Stimulated activated CD4-positive, alpha-beta T cell treated with anti-CD3 and anti-CD28 coated beads, Interleukin-2, amount 100 ng/mL, for 24 hours (primary cell): Measurements from ENCODE around the gene NFATC1.

Experiments
- DNase-seq, 2 donors: peaks; one replicate each; pipeline ENCODE4 v3.0.0-alpha.2; 2020

Gene NFATC1

DNA sequence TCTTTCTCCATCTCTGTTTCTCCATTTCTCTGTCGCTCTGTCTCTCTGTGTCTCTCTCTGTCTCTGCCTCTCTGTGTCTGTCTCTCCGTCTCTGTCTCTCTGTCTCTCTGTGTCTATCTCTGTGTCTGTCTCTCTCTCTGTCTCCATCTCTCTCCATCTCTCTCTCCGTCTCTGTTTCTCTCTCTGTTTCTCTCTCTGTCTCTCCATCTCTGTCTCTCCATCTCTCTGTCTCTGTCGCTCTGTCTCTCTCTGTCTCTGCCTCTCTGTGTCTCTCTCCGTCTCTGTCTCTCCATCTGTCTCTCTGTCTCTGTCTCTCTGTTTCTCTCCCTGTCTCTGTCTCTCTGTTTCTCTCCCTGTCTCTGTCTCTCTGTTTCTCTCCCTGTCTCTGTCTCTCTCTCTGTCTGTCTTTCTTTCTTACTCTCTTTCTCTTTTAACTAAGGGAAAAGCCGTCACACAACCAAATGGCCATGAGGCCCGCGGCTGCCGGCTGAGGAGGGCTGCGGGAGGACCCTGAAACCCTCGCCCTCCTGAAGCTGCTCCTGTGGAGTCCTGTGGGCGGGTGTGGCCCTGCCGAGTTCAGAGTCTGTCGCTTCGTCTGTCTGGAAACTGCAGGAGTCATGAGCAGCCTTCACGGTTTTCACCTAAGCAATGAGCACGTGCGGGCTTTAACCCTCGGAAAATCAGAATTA is 29.3 kb downstream of the NFATC1 start:
- DNase-seq, result no peak

DNA sequence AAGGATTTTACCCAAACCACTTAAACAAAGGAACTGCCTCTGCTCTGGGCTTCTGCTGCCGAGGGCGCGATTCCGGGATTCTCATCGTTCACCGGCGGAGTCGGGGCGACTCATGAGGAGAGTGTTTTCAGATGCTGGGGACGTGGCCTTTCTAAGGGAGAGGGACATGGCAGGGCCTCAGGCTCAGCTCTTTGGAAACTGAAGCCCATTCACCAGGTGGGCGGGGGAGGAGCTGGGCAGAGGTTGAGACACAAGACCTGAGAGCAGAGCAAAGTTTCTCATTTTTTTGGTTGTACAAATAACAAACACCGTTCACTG is 29.8 kb downstream of the NFATC1 start:
- no peak for DNase-seq

DNA sequence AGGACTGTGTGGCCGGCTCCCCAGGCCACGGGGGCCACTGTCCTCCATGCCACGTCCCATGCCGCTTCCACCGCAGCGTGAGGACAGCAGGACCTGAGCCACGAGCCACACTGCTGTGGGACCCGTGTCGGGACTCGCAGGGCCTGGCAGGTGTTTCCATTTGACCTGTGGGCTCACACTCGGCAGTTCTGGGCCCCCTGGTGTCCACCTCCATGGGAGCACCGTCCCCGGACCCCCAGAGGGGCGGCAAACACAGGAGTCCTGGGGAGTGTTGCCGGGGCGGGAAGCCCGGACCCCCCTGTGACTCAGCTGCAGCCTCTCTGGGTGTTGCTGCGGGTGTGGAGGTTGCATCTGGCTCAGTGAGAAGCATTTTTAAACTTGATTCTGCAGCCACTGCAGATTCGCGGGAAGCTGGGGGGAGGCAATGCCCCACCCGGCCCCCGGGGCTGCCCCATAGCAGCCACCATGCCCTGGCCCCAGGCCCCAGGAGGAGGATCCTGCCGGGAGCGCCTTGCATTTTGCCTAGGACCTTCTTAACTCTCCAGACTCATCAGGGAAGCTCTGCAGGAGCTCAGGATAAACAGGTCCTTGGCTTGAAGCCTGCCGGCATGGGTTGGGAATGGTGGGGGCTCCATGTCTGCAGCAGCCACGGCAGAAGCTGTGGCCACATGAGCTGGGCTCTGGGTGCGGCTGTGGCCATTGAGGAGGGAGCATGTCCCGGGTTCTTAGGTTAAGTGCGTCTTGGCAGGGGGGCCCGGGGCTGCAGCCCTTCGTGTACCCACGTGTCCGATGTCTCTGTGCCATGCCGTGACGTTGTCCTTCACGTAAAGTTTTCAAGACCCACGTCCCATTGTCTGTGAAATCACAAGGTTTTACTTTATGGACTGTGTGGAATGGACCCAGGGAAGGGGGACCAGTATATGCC is 30.9 kb downstream of the NFATC1 start:
- no peak for DNase-seq

DNA sequence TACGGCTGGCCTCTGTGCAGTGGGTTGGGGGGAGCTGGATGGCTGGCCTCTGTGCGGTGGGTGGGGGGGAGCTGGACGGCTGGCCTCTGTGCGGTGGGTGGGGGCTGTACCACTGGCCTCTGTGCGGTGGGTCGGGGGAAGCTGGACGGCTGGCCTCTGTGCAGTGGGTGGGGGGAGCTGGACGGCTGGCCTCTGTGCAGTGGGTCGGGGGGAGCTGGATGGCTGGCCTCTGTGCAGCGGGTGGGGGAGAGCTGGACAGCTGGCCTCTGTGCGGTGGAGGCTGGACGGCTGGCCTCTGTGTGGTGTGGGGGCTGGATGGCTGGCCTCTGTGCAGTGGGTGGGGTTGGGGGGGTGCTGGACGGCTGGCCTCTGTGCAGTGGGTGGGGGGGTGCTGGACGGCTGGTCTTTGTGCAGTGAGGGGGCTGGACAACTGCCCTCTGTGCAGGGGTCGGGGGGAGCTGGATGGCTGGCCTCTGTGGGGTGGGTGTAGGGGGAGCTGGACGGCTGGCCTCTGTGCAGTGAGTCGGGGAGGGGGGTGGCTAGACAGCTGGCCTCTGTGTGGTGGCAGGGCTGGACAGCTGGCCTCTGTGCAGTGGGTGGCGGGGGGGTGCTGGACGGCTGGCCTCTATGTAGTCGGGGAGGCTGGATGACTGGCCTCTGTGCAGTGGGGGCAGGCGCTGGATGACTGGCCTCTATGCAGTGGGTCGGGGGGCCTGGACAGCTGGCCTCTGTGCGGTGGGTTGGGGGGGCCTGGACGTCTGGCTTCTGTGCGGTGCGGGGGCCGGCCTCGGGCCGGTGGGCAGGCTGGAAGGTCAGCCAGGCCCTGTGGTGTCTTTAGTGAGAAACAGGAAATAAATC is 31.9 kb downstream of the NFATC1 start:
- DNase-seq, result no peak

DNA sequence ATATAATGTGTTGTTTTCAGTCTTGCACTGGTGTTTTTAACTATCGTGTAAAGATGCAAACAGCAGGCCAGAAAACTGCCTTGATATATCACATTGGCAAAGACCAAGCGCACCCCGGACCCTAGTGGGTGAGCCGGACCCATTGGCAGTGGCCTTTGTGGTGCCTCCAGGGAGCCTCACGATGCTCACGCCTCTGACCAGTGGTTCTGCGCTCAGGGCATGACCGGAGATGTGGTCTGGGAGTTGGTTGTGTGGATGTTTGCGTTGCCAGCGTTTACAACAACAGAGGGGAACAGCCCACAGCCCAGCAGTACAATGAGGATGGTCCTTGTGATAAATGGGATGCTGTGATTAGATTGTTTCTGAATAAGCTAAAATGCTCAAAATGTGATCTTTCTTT is 32.6 kb downstream of the NFATC1 start:
- DNase-seq, result no peak

DNA sequence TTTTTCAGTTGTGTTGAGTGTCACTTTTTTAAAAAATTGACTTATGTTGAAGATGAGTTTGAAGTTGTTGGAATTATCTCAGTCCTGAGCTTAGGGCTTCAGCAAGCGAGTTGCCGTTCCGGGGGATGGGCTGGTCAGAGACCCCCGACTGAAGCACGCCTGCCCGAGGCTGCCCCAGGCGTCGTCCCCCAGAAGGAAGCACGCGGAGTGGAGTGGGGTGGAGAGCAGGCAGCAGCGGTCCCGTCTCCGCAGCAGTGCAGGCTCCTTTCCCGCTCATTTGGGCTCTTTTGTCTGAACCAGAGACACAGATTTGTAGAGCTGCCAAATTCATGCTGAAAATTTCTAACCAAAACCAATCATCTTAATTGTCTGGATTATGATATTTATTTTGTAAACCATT is 33.7 kb downstream of the NFATC1 start:
- no peak for DNase-seq

DNA sequence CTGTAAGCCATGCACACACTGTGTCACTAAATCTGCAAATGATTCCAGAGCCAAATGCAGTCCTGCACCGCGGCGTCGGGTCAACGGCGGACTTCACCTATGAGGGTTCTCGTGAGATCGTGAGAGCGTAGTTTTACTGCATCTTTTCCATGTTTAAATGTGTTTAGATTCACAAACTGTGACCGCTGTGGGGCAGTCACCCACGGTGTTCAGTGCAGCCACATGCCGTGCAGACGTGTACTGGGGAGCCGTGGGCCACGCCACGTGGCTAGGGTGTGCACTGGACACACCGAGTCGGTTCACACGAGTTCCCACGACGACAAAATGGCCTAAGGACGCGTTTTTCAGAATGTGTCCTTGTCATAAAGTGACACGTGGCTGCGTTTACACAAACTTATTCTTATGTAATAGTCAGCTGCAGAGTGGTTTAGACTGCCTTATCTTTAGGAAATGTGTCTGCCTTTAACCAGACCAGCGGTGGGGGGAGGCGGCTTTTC is 34.1 kb downstream of the NFATC1 start:
- DNase-seq, result no peak

DNA sequence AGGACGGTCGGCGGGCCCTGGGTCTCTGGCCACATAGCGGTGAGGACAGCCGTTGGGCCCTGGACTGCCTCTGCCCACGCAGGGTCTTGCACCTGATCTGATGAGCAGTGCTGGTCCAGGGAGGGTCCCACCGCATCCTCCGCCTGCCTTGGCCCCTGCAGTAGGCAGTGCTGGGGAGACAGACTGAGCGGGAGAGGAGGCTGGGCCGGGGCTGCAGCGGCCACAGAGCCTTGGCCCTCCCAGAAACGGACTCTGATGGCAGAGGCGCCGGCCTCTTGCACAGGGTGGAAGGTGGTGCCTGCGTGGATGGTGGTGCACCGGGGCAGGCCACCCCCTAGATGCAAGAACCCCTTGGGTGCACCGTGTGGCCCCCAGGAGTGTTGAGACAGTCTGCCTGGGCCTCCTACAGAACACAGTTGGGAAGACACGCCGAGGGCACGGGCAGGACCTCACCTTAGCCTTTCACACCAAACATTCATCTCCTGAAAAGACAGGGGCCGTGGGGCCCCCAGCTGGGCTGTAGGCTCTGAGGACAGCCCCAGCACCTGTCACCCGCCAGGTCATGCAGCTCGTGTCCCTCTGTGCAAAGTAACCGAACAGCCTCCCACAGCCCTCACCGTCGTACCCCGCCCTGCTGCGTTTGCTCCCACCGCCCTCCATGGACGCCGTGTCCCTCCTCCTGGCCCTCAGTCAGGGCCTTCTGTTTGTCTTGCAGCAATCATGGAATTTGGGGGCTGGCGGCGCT is 36.8 kb downstream of the NFATC1 start:
- DNase-seq, result no peak

DNA sequence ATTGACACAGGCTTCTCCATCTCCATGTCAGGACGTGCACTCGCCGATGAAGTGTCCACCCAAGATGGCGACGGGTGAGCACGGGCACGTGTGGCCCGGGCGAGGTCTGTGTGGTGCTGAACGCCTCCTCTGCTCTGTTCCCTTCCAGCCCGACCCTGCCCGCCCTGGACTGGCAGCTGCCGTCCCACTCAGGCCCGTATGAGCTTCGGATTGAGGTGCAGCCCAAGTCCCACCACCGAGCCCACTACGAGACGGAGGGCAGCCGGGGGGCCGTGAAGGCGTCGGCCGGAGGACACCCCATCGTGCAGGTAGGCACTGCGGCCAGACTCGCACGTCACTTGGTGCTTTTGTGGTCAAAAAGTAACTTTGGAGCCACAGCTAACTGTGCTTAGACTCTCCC is 37.7 kb downstream of the NFATC1 start:
- DNase-seq, result no peak

DNA sequence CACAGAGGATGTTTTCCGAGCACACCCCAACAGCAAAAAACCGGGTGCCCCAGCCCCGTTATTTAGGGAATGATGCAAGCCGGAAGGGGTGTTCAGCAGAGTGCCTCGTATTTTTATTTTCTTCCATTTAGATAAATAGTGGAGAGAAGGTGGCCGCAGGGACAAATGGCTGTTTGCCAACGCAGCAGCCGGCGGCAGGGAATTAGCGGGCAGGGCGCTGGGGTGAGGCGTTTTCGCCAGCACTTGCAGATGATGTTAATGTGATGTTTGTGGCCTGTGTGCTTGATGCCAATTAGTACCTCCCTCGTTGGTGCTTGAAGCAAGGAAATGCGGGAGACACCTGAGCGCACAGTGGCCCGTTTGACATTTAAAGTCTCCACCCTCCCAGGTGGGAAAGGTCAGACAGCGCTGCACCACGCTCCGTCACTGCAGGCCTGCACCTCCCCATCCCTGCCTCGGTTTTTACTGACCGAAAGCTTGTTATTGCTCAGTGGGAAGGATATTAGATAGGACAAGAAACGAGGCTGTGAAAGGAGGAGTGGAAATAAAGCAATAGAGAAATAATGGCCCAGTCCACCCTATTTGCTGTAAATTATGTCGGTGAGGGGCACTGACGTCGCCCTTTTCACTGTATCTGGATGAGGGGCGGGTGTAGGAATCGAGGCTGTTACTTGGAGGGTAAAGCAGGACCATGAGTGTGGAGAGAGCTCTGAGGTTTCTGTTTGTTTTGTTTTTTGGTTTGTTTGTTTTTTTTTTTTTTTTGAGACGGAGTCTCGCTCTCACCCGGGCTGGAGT is 39.1 kb downstream of the NFATC1 start:
- no peak for DNase-seq

DNA sequence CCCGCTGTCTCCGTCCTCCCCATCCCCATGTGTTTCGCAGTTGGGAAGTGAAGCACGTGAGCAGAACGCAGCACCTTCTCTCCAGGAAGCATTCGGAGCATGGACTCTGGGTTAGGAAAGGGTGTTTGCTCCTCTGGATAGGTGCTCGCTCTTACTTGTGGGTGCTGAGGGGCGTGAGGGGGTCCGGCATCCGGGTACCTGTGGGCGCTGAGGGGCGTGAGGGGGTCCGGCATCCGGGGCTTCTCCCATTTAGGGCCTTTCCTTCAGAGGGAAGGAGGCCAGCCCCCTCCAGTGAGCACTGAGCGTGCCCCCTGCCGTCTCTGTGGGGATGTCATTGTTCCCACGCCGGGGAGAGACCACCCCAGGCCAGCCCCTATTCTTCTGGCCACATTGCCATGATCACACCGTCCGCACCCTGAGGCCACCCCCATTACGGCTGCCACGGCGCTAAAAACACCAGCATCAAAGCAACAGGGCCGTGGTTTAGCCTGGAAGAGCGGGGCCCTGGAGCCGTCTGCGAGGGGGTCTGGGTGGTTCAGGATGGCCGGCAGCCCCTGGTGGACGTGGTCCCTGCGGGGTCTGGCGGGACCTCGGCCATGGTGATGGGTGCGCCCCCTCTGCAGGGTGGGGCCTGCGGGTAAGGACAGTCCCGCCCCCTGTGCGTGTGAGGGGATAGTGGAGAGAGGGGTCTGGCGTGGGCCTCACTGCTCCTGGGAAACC is 41.0 kb downstream of the NFATC1 start:
- DNase-seq, result no peak

DNA sequence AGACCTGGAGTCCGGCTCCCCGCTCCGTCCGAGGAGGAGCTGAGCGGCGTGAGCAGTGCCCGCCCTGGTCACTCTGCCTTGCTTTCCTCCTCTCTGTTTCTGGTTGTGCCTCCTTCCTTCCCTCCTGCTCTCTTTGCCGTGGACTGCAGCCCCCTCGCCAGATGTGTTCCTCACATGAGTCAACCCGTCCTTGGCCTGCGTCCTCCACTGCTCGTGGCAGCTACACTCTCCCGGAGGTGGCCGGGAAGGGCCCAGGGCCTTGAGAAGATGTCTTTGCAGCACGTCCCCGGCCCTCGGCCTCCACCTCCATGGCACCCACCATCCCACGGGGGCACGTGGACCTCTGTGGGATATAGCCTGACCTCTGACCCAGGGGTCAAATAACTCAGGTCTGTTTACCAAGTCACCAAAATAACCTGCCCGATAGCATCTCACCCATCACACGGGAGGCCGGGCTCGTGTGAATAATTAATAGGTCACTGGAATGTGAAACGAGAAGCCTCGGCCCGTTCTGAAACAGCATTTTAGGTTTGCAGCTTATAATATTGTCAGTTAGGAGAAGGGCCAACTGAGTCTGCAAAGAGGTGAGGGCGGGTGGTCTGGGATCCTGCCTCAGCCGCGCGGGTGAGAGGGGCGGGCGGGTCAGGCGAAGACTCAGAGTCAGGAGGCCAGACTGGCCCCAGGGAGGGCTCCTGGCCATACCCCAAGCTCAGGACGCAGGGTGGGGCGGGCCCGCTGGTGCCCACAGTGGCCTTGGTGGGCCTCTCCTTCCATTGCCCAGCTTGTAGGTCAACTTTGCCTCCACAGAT is 42.6 kb downstream of the NFATC1 start:
- no peak for DNase-seq

DNA sequence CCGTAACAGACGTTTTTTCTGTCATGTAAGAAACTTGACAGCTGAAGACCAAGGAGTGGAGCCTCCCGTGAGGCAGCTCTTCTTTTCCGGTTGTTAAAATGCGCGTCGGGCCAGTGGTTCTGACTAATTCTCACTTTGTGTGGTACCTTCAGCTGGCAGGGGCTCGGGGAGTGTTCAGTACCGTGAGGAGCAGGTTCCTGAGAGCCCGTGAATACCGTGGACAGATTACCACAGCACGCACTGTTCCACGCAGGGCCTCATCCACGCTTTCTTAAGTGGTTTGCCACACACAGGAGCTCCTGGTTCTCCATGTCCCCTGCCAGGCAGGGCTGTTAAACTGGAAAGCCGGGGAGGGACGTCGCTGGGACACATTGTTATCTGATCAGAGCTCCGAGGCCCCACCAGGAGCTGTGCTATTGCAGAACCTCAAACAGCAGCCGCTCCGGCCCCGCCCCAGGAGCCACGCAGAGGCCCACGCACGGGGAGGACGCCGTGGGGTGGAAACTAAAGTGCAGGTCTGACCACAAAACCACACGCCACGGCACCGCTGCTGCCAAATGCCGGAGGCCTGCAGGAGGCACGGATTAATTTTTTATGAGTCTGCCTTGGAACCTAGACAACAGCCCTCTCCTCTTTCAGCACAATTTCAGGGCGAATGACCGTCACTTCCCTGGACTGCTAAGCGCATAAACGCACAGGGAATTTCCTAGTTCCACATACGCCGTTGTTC is 43.3 kb downstream of the NFATC1 start:
- DNase-seq, result peak; percentile 46 to 47

DNA sequence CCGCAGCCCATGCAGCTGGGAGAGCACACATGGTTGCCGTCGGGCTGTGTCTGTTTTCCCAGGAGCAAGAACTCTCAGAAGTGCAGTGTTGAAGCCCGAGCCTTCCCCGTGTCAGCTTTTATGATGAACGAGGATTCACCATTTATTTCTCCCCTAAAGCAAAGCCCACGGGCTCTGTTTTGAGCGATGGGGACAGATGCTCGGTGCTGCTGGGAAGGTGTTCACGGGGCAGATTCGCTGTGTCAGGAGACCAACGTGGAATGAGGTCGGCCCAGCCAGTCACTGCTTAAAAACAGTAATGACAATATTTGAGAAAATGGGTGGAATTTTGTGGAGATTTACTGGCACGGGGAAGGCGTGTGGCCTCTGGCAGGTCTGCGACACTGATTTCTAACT is 43.9 kb downstream of the NFATC1 start:
- no peak for DNase-seq

DNA sequence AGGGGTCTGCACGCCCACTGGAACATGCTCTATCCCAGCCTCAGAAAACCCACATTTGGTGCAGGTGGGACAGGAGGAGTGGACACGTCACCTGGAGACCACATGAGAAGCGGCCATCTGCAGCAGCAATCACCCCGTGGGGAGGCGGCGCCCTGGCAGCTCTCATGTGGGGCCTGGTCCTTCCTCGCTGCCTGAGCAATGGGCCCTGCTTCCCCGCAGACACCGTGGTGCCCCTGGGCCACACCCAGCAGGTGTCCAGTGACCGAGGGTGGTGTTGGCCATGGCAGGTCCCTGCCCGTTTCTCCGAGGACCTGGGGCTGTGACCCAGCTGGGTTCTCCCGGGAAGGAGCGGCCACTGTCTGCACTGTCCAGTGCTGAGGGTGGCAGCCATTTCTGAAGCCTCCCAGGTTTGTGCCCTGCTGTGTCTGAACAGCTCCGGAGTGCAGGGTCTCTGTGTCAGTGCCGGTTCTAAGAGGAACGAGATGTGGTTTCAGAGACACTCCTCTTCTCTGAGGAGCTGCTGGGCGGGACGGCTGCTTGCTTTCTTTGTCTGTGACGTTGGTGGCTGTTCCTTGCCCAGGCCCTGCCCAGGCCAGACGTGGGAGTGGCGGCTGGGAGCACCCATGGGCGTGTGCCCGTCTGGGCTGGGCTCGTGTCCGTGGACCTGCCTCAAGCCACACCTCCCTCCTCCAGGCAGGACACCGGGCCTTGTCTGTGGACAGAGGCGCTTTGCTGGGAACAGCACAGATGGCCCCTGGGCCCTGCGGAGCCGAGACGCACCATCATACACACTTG is 44.8 kb downstream of the NFATC1 start:
- no peak for DNase-seq

DNA sequence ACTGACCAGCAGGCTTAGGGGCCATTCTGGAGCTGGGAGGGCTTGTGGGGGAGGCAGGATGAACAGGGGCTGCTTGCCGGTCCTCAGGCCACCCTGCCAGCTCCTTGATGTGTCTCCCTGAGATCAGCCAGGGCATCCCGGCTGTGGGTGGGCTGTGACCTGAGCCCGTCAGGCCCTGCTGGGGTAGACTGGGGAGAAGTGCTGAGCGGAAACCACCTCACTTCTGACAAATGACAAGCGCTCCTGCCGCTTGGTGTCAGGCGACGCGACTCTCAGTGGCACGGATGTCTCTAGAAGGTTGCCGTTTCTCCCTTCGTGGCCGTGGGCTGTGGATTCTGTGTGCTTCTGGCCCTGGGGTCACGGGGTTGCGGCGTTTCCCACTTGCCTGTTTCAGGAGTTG is 45.7 kb downstream of the NFATC1 start:
- no peak for DNase-seq

DNA sequence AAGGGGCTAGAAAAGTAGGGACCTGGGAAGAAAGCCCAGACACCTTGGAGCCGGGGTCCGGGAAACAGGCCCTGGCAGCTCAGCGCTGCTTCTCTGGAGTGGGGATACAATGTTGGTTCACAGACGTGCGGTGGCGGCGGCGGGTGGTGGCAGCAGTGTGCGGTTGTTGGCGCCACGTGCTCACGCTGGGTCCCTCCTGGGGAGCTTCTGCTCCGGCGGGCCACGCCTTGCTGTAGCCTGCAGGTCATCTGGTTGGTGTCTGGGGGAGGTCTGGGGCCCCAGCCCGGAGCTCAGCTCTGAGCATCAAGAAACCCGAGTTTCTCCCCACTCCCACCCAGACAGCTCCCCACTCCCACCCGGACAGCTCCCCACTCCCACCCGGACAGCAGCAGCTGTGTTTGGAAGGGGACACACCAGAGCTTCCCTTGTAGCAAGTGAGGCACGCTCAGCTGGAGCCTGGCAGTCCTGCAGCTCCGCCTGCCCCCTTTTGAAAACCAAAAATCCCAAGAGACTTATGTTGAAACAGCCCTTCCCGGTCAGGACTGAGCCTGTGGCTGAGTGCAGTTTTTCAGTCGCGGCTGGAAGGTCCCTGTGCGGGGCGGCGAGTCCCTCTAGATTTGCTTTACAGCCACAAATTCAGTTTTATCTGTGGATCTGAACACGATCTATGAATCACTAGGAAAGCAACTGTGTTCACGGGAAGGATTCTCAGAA is 46.9 kb downstream of the NFATC1 start:
- no peak for DNase-seq

DNA sequence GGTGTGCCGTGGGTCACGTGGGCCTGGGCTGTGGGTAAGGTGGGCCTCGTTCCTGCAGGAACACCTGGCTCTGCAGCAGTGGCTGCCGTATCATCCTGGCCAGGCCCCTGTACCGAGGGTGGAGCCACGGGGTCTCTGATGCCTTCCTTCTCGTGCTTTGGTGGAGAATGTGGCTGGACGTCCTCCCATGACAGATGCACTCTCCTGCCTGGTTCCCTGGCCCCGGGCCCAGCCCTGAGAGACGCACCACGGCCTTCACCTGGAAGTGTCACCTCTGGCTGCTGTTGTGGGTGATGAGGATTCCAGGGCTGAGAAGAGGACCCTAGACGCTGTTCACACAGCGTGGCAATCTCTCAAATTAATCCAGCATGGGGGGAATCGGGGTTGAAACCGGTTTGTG is 49.5 kb downstream of the NFATC1 start:
- DNase-seq, result no peak
